Measurements from ENCODE around the gene ZNF784. TPM values are rescaled to one million over a fixed set of nuclear protein-coding genes. Genes with fewer than 3 reads are reported as not detected.

ZNF784 gene
- total RNA-seq, 1 donor from 2014 or later, result 6.8 TPM

- Mint-ChIP-seq H3K9me3 (ENCODE audit: unreplicated experiment) (no peaks in the 10 kb centered on the region), H3K4me3 (ENCODE audit: unreplicated experiment) (peak overlapping the region; percentile 51), H3K27ac (ENCODE audit: unreplicated experiment) (no peak overlapping the region)
Observed at GRCh38 chr19:55650602-55651230, 26.4 kb upstream of the ZNF784 start.

GRCh38 chr19:55650126-55650557, 25.8 kb upstream of the ZNF784 start:
- Mint-ChIP-seq H3K27me3 (ENCODE audit: unreplicated experiment) (peaks cover 37% of the 10 kb centered on the region), H3K27ac (ENCODE audit: unreplicated experiment) (peak overlapping the region; percentile 42), H3K36me3 (ENCODE audit: low read depth, unreplicated experiment) (peaks cover 16% of the 10 kb centered on the region), H3K9me3 (ENCODE audit: unreplicated experiment) (no peaks in the 10 kb centered on the region), H3K4me3 (ENCODE audit: unreplicated experiment) (peak overlapping the region; percentile 44), H3K4me1 (ENCODE audit: unreplicated experiment) (peaks cover 21% of the 10 kb centered on the region)
- DNase-seq (ENCODE audit: low spot score), result no peak
- TF ChIP-seq, protein P1, sequence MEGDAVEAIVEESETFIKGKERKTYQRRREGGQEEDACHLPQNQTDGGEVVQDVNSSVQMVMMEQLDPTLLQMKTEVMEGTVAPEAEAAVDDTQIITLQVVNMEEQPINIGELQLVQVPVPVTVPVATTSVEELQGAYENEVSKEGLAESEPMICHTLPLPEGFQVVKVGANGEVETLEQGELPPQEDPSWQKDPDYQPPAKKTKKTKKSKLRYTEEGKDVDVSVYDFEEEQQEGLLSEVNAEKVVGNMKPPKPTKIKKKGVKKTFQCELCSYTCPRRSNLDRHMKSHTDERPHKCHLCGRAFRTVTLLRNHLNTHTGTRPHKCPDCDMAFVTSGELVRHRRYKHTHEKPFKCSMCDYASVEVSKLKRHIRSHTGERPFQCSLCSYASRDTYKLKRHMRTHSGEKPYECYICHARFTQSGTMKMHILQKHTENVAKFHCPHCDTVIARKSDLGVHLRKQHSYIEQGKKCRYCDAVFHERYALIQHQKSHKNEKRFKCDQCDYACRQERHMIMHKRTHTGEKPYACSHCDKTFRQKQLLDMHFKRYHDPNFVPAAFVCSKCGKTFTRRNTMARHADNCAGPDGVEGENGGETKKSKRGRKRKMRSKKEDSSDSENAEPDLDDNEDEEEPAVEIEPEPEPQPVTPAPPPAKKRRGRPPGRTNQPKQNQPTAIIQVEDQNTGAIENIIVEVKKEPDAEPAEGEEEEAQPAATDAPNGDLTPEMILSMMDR (IDR thresholded peaks at IDR 0.05; ENCODE audit: unreplicated experiment), result no peak

More at GRCh38 chr19:55650602-55651230, 26.4 kb upstream of the ZNF784 start:
- Mint-ChIP-seq H3K4me1 (ENCODE audit: unreplicated experiment) (peaks cover 21% of the 10 kb centered on the region), H3K36me3 (ENCODE audit: low read depth, unreplicated experiment) (peaks cover 14% of the 10 kb centered on the region), H3K27me3 (ENCODE audit: unreplicated experiment) (peaks cover 36% of the 10 kb centered on the region)
- TF ChIP-seq, protein P1 (IDR thresholded peaks at IDR 0.05; ENCODE audit: unreplicated experiment), result no peak
- DNase-seq (ENCODE audit: low spot score), result no peak

GRCh38 chr19:55649268-55650125, 25.1 kb upstream of the ZNF784 start:
- Mint-ChIP-seq H3K27ac (ENCODE audit: unreplicated experiment) (peak overlapping the region; percentile 42), H3K27me3 (ENCODE audit: unreplicated experiment) (peaks cover 36% of the 10 kb centered on the region), H3K4me3 (ENCODE audit: unreplicated experiment) (peak overlapping the region; percentile 88), H3K36me3 (ENCODE audit: low read depth, unreplicated experiment) (peaks cover 15% of the 10 kb centered on the region), H3K4me1 (ENCODE audit: unreplicated experiment) (peaks cover 20% of the 10 kb centered on the region), H3K9me3 (ENCODE audit: unreplicated experiment) (no peaks in the 10 kb centered on the region)
- TF ChIP-seq, protein P1 (IDR thresholded peaks at IDR 0.05; ENCODE audit: unreplicated experiment), result no peak
- no peak for DNase-seq (ENCODE audit: low spot score)

DNA sequence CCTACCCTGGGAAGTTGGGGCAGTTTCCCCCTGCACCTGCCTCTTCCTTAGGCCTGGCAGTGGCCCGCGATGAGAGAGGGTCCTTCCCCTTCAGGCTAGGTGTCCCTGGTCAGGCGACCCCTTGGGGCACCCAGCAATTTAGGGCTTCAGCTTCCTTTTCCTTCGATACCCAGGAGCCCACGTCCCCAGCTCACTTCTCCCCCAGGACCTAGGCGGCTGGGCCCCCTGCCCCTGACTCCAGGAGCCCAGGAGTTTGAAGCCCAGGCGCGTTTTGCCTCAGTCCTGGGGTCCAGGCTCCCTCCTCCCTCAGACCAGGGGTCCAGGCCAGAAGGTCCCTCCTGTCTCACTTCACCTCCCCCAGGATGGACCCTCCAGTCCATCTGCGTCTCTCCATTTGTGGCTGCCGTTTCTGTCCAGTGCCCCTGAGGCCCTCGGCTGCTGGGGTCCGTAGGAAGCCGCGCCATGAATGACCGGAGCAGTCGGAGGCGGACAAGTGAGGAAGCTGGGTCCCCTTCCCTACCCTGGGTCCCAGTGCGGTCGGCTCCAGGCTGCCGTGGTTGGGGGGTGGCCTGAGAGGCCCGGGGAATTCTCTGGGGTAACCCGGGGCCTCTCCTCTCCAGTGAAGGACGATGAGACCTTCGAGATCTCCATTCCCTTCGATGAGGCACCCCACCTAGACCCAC, 24.4 kb upstream of the ZNF784 start:
- TF ChIP-seq, protein P1 (IDR thresholded peaks at IDR 0.05; ENCODE audit: unreplicated experiment), result no peak
- Mint-ChIP-seq H3K27ac (ENCODE audit: unreplicated experiment) (no peak overlapping the region), H3K4me1 (ENCODE audit: unreplicated experiment) (peaks cover 15% of the 10 kb centered on the region), H3K27me3 (ENCODE audit: unreplicated experiment) (peaks cover 32% of the 10 kb centered on the region), H3K36me3 (ENCODE audit: low read depth, unreplicated experiment) (peaks cover 12% of the 10 kb centered on the region), H3K4me3 (ENCODE audit: unreplicated experiment) (peak overlapping the region; percentile 88), H3K9me3 (ENCODE audit: unreplicated experiment) (no peaks in the 10 kb centered on the region)
- no peak for DNase-seq (ENCODE audit: low spot score)
